Left ventricle myocardium inferior (tissue), 1 donor: ENCODE results near the gene FBXO28. TPM values are rescaled to one million over a fixed set of nuclear protein-coding genes. Genes with fewer than 3 reads are reported as not detected.

Source experiments
- DNase-seq: peaks from one replicate; pipeline ENCODE4 v3.0.0-alpha.2; 2020
- H3K27ac ChIP-seq: fragments of 200-600 bp; replicated peaks from 2 replicates; pipeline ENCODE4 v1.8.0; 2021
- H3K27me3 ChIP-seq: fragments of 200-600 bp; 2 replicates; pipeline ENCODE4 v1.8.0; 2021; ENCODE audit warnings: low read depth
- H3K36me3 ChIP-seq: fragments of 200-600 bp; 2 replicates; pipeline ENCODE4 v1.8.0; 2021
- H3K4me1 ChIP-seq: fragments of 200-600 bp; 2 replicates; pipeline ENCODE4 v1.8.0; 2021
- H3K4me3 ChIP-seq: fragments of 200-600 bp; 2 replicates; pipeline ENCODE4 v1.8.0; 2021; ENCODE audit warnings: mild to moderate bottlenecking, moderate library complexity
- H3K9me3 ChIP-seq: fragments of 200-600 bp; replicated peaks from 2 replicates; pipeline ENCODE4 v1.8.0; 2021
- intact Hi-C: fragments of 100-400 bp; cut with micrococcal nuclease; formaldehyde crosslinking; loops from one replicate; pipeline ENCODE4 v1.11.0; 2022
- total RNA-seq: library from RNA; stranded (reverse); fragmentation: NEBNext Ultra II Directional; extraction: Animal tissue kit (Norgen Biotek cat#: 25700); gene quantifications from one replicate; pipeline ENCODE4 v1.2.1, GENCODE V29; 2021
- TF ChIP-seq, protein P1 (sequence below): fragments of 200-600 bp; IDR thresholded peaks from 2 replicates; pipeline ENCODE4 v1.8.0; 2021; ENCODE audit warnings: antibody characterized with exemption, mild to moderate bottlenecking, borderline replicate concordance
- donor health status: DM: no; HTN: yes; CAD: no; lungs with severe emphysema.

Gene FBXO28
- total RNA-seq, 1 donor from 2014 or later, result 18.8 TPM

DNA sequence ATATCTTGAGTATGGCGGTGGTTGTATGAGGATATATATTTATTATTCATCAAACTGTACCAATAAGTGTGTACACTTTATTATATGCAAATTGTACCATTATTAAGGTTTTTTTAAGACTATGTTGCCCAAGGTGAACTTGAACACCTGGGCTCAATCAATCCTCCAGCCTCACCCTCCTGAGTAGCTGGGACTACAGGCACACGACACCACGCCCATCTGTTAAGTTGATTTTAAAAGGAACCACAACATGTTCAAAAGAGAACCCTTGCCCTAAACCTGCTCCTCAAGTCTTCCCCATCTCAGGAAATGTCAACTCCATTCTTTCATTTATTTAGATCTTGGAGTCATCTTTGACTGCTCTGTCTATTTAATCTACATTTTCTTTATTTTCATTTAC lies 24.3 kb upstream of the FBXO28 start:
- TF ChIP-seq, protein P1, sequence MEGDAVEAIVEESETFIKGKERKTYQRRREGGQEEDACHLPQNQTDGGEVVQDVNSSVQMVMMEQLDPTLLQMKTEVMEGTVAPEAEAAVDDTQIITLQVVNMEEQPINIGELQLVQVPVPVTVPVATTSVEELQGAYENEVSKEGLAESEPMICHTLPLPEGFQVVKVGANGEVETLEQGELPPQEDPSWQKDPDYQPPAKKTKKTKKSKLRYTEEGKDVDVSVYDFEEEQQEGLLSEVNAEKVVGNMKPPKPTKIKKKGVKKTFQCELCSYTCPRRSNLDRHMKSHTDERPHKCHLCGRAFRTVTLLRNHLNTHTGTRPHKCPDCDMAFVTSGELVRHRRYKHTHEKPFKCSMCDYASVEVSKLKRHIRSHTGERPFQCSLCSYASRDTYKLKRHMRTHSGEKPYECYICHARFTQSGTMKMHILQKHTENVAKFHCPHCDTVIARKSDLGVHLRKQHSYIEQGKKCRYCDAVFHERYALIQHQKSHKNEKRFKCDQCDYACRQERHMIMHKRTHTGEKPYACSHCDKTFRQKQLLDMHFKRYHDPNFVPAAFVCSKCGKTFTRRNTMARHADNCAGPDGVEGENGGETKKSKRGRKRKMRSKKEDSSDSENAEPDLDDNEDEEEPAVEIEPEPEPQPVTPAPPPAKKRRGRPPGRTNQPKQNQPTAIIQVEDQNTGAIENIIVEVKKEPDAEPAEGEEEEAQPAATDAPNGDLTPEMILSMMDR, result no peak
- Histone ChIP-seq H3K36me3 (no peaks in the 10 kb centered on the region), H3K27ac (no peak overlapping the region), H3K4me3 (no peak overlapping the region), H3K27me3 (peaks cover 52% of the 10 kb centered on the region), H3K9me3 (no peaks in the 10 kb centered on the region), H3K4me1 (no peaks in the 10 kb centered on the region)
- no peak for DNase-seq
- intact Hi-C loops, result no loop called here

DNA sequence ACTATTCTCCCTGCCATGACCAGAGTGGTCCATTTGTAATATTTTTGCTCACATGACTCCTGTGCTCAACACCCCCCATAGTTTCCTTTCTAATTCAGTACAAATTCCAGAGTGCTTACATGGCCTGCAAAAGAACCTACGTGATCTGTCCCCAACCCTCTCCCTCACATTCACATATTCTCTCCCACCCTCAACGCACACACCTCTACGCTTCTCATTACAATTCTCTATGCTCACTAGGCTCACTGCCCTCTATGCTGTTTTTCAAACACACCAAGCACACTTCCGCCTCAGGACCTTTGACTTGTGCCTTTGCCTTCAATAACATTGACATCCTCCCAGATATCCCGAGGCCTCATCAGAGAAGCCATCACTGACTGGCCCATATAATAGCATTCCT lies 23.8 kb upstream of the FBXO28 start:
- TF ChIP-seq, protein P1, result no peak
- intact Hi-C loops, result no loop called here
- Histone ChIP-seq H3K4me3 (no peak overlapping the region), H3K36me3 (no peaks in the 10 kb centered on the region), H3K4me1 (no peaks in the 10 kb centered on the region), H3K27ac (no peak overlapping the region), H3K27me3 (peaks cover 50% of the 10 kb centered on the region), H3K9me3 (no peaks in the 10 kb centered on the region)
- no peak for DNase-seq

DNA sequence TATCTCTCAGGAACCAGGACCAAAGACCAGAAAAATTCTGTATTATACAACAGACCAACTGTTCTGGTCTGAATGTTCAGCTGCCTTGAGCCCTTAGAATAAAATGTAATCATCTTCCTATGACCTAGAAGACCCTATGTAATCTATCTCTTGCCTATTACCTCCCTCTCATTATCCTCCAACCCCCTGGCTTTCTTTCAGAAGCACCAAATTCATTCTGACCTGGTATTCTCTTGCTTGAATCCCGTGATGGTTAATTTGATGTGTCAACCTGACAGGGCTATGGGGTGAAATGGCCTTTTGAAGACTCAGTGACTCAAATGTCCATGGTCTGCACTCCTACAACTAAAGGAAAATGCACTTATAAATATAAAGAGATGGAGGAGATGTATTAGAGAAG lies 21.8 kb upstream of the FBXO28 start:
- no peaks in the 10 kb centered on the region for H3K36me3 ChIP-seq
- no peaks in the 10 kb centered on the region for H3K9me3 ChIP-seq
- no peaks in the 10 kb centered on the region for H3K4me1 ChIP-seq
- H3K27ac ChIP-seq, result no peak overlapping the region
- no peak overlapping the region for H3K4me3 ChIP-seq
- TF ChIP-seq, protein P1, result no peak
- H3K27me3 ChIP-seq, result peaks cover 43% of the 10 kb centered on the region
- intact Hi-C loops, result no loop called here
- no peak for DNase-seq

DNA sequence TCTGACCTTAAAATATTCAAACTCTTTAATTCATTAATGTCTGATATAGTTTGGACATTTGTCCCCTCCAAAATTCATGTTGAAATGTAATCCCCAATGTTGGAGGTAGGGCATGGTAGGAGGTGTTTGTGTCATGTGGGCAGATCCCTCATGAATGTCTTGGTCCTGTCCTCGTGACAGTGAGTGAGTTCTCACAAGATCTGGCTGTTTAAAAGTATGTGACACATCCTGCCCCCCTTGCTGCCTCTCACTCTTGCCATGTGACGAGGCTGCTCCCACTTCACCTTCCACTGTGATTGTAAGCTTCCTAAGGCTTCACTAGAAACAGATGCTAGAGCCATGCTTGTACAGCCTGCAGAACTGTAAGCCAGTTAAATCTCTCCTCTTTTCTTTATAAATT lies 21.3 kb upstream of the FBXO28 start:
- Histone ChIP-seq H3K36me3 (no peaks in the 10 kb centered on the region), H3K9me3 (no peaks in the 10 kb centered on the region), H3K4me3 (no peak overlapping the region), H3K27ac (no peak overlapping the region), H3K4me1 (no peaks in the 10 kb centered on the region), H3K27me3 (peaks cover 47% of the 10 kb centered on the region)
- intact Hi-C loops, result no loop called here
- no peak for DNase-seq
- TF ChIP-seq, protein P1, result no peak

DNA sequence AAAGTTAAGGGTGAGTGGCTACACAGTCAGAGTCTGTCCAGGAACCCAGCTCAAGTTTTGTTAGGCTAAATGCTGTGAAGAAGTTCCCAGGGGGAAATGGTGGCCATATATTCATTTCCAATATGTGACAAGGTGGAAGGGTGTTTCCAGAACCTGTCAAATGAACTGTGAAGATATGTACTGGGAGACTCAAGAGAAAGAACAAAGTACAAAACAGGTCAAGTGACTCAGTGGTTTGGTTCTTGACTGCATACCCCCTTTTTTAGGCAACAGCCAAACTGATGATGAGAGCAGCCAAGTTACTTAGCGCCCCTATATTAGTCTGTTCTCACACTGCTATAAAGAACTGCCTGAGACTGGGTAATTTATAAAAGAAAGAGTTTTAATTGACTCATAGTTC lies 18.6 kb upstream of the FBXO28 start:
- TF ChIP-seq, protein P1, result no peak
- Histone ChIP-seq H3K4me1 (no peaks in the 10 kb centered on the region), H3K36me3 (no peaks in the 10 kb centered on the region), H3K4me3 (no peak overlapping the region), H3K9me3 (no peaks in the 10 kb centered on the region), H3K27me3 (peaks cover 51% of the 10 kb centered on the region), H3K27ac (no peak overlapping the region)
- no peak for DNase-seq
- intact Hi-C loops, result no loop called here

DNA sequence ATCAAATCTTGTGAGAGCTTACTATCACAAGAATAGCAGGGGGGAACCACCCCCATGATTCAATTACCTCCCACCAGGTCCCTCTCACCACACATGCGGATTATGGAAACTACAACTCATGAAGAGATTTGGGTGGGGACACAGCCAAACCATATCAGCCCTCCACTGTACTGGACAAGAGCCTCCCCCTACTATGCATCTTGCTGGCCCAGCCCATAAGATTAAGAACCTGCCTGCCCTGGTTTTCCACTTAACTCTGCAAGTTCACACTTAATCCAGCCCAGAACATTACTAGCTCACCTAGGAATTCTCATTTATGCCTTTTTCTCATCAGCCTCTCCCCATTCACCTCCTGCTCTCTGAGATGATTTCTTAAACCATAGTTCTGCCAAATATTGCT lies 18.0 kb upstream of the FBXO28 start:
- DNase-seq, result no peak
- no peaks in the 10 kb centered on the region for H3K36me3 ChIP-seq
- TF ChIP-seq, protein P1, result no peak
- H3K27me3 ChIP-seq, result peaks cover 51% of the 10 kb centered on the region
- no peak overlapping the region for H3K4me3 ChIP-seq
- H3K4me1 ChIP-seq, result no peaks in the 10 kb centered on the region
- intact Hi-C loops, result no loop called here
- no peak overlapping the region for H3K27ac ChIP-seq
- no peaks in the 10 kb centered on the region for H3K9me3 ChIP-seq
